Myometrial cell (primary cell): ENCODE measurements around the gene BPIFA2. TPM values are rescaled to one million over a fixed set of nuclear protein-coding genes. Genes with fewer than 3 reads are reported as not detected.

ENCODE experiments used
- total RNA-seq: library from RNA; depleted of rRNA; stranded (reverse); fragments of >200 nt; gene quantifications from 2 replicates; pipeline ENCODE4 v1.2.3, GENCODE V29; 2015

Gene BPIFA2, protein sequence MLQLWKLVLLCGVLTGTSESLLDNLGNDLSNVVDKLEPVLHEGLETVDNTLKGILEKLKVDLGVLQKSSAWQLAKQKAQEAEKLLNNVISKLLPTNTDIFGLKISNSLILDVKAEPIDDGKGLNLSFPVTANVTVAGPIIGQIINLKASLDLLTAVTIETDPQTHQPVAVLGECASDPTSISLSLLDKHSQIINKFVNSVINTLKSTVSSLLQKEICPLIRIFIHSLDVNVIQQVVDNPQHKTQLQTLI
- not detected in 2 replicates for total RNA-seq

DNA sequence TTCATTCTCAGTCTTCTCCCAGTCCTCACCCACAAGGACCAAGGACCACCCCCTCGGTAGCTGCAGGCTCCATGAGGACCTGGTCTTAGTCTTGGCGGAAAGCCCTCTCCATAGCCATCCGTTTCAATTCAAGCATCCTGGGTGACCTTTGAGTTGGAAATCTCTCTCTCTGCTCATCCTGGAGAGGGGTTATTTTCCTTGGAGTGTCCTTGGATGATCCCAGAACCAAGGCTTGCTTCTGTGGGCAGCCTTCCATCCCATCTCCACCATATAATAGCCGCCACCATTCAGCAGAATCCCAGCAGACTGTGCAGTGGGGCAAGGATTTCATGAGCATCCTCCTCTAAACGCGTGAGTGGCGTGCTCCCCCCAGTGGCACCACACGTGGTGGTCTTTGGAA is at the start of gene BPIFA2:
Gene BPIFA2, plus strand, starts transcription at position 301 of the 400 bp plus-strand sequence. CDS start 987 bp downstream, outside the sequence.

DNA sequence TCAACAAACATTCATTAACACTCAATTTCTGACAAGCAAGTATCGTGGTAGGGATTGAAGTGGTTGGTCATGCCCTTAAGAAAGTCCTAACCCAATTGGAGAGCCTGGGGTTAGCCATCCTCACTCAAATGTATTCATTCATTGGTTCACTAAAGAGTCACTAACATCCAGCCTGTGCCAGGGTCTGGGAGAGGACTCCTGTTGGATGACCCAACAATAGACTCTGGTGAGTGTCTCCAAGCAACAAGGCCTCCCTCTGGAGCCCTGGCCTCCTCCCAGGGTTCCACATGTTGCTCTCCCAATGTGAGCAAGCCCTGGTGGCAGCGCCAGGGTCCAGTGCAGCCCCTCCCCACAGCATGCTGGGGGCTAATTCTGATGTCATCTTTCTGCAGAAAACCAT is 49.1 kb downstream of the BPIFA2 start, which contains the start of gene BPIFA3:
Gene BPIFA3, plus strand, starts transcription at position 301 of the 400 bp plus-strand sequence. CDS start 185 bp downstream, outside the sequence.

Other genes starting within 250 kb of the BPIFA2 start
- not detected in 2 replicates for gene SUN5, start 163.7 kb upstream of the BPIFA2 start, total RNA-seq
- gene BPIFB2, start 160.5 kb upstream of the BPIFA2 start, total RNA-seq = not detected in 2 replicates
- gene BPIFB6, start 136.5 kb upstream of the BPIFA2 start, total RNA-seq = not detected in 2 replicates
- not detected in 2 replicates for gene BPIFB3, start 114.3 kb upstream of the BPIFA2 start, total RNA-seq
- not detected in 2 replicates for gene BPIFB4, start 88.5 kb upstream of the BPIFA2 start, total RNA-seq
- gene BPIFA3, start 49.2 kb downstream of the BPIFA2 start, total RNA-seq = not detected in 2 replicates
- not detected in 2 replicates for gene BPIFA1, start 67.8 kb downstream of the BPIFA2 start, total RNA-seq
- gene BPIFB1, start 115.1 kb downstream of the BPIFA2 start, total RNA-seq = not detected in 2 replicates
- gene CDK5RAP1, start 233.4 kb downstream of the BPIFA2 start, total RNA-seq = 23.9 and 32.0 TPM in 2 replicates